IPS-15b (cell line): ENCODE data around the gene ELOB.

ENCODE experiments used
- H3K27me3 ChIP-seq: one replicate; pipeline ENCODE4 v1.6.1; 2013; ENCODE audit warnings: low read length; ENCODE audit not compliant: control insufficient read depth, insufficient read depth
- H3K36me3 ChIP-seq: one replicate; pipeline ENCODE4 v1.6.1; 2013; ENCODE audit warnings: low read length; ENCODE audit not compliant: control insufficient read depth, insufficient read depth
- H3K4me1 ChIP-seq: one replicate; pipeline ENCODE4 v1.6.1; 2013; ENCODE audit warnings: mild to moderate bottlenecking, low read length; ENCODE audit not compliant: control insufficient read depth, insufficient read depth
- H3K4me3 ChIP-seq: one replicate; pipeline ENCODE4 v1.5.1; 2013; ENCODE audit warnings: low read depth, low read length
- H3K9ac ChIP-seq: one replicate; pipeline ENCODE4 v1.6.1; 2013; ENCODE audit warnings: low read depth, mild to moderate bottlenecking, low read length
- H3K9me3 ChIP-seq: one replicate; pipeline ENCODE4 v1.6.1; 2013; ENCODE audit warnings: mild to moderate bottlenecking, low read length; ENCODE audit not compliant: control insufficient read depth, insufficient read depth

Gene ELOB

GRCh38 chr16:2777231-2777902 lies at the start of gene ELOB:
Gene ELOB (minus strand): TSS chr16:2777280. CDS start chr16:2777239, 41 bp downstream.
- no peaks in the 10 kb centered on the region for H3K27me3 ChIP-seq
- H3K4me1 ChIP-seq: peaks cover 7% of the 10 kb centered on the region
- H3K9me3 ChIP-seq: no peaks in the 10 kb centered on the region
- H3K4me3 ChIP-seq: peak within 1 kb of the TSS; percentile 95
- H3K36me3 ChIP-seq: peaks cover 26% of the 10 kb centered on the region
- H3K9ac ChIP-seq: peak within 1 kb of the TSS; percentile 100

GRCh38 chr16:2825906-2826305 lies 48.8 kb upstream of the ELOB start:
- H3K9me3 ChIP-seq: no peaks in the 10 kb centered on the region
- no peaks in the 10 kb centered on the region for H3K36me3 ChIP-seq
- H3K9ac ChIP-seq: no peak overlapping the region
- H3K4me1 ChIP-seq: no peaks in the 10 kb centered on the region
- H3K4me3 ChIP-seq: no peak overlapping the region
- no peaks in the 10 kb centered on the region for H3K27me3 ChIP-seq

GRCh38 chr16:2825049-2825742 lies 48.1 kb upstream of the ELOB start:
- Histone ChIP-seq H3K9me3 (no peaks in the 10 kb centered on the region), H3K4me3 (no peak overlapping the region), H3K4me1 (no peaks in the 10 kb centered on the region), H3K36me3 (no peaks in the 10 kb centered on the region), H3K27me3 (no peaks in the 10 kb centered on the region), H3K9ac (no peak overlapping the region)

GRCh38 chr16:2824626-2825025 lies 47.5 kb upstream of the ELOB start:
- no peaks in the 10 kb centered on the region for H3K36me3 ChIP-seq

GRCh38 chr16:2822496-2822895 lies 45.4 kb upstream of the ELOB start:
- no peaks in the 10 kb centered on the region for H3K27me3 ChIP-seq
- H3K9me3 ChIP-seq: no peaks in the 10 kb centered on the region
- H3K9ac ChIP-seq: no peak overlapping the region
- H3K4me1 ChIP-seq: no peaks in the 10 kb centered on the region
- no peaks in the 10 kb centered on the region for H3K36me3 ChIP-seq
- no peak overlapping the region for H3K4me3 ChIP-seq

More at GRCh38 chr16:2824626-2825025, 47.5 kb upstream of the ELOB start:
- no peak overlapping the region for H3K4me3 ChIP-seq
- H3K27me3 ChIP-seq: no peaks in the 10 kb centered on the region
- no peak overlapping the region for H3K9ac ChIP-seq
- no peaks in the 10 kb centered on the region for H3K4me1 ChIP-seq
- no peaks in the 10 kb centered on the region for H3K9me3 ChIP-seq

- Histone ChIP-seq H3K9ac (no peak overlapping the region), H3K4me3 (no peak overlapping the region), H3K9me3 (no peaks in the 10 kb centered on the region), H3K36me3 (no peaks in the 10 kb centered on the region), H3K4me1 (no peaks in the 10 kb centered on the region), H3K27me3 (no peaks in the 10 kb centered on the region)
Measured at GRCh38 chr16:2822158-2822495, 45.0 kb upstream of the ELOB start.

GRCh38 chr16:2821487-2822157 lies 44.5 kb upstream of the ELOB start:
- H3K9me3 ChIP-seq: no peaks in the 10 kb centered on the region
- H3K4me1 ChIP-seq: no peaks in the 10 kb centered on the region
- no peak overlapping the region for H3K4me3 ChIP-seq
- H3K36me3 ChIP-seq: no peaks in the 10 kb centered on the region
- no peak overlapping the region for H3K9ac ChIP-seq
- H3K27me3 ChIP-seq: no peaks in the 10 kb centered on the region

GRCh38 chr16:2820836-2821486 lies 43.9 kb upstream of the ELOB start:
- no peaks in the 10 kb centered on the region for H3K27me3 ChIP-seq
- H3K4me1 ChIP-seq: no peaks in the 10 kb centered on the region

GRCh38 chr16:2819939-2820835 lies 43.1 kb upstream of the ELOB start:
- Histone ChIP-seq H3K9ac (no peak overlapping the region), H3K27me3 (no peaks in the 10 kb centered on the region), H3K36me3 (no peaks in the 10 kb centered on the region), H3K9me3 (no peaks in the 10 kb centered on the region), H3K4me3 (no peak overlapping the region), H3K4me1 (no peaks in the 10 kb centered on the region)

More at GRCh38 chr16:2820836-2821486, 43.9 kb upstream of the ELOB start:
- H3K36me3 ChIP-seq: no peaks in the 10 kb centered on the region
- no peak overlapping the region for H3K4me3 ChIP-seq
- H3K9me3 ChIP-seq: no peaks in the 10 kb centered on the region
- H3K9ac ChIP-seq: no peak overlapping the region

GRCh38 chr16:2819179-2819938 lies 42.3 kb upstream of the ELOB start:
- no peaks in the 10 kb centered on the region for H3K36me3 ChIP-seq
- H3K4me1 ChIP-seq: no peaks in the 10 kb centered on the region
- H3K27me3 ChIP-seq: no peaks in the 10 kb centered on the region
- no peaks in the 10 kb centered on the region for H3K9me3 ChIP-seq
- no peak overlapping the region for H3K9ac ChIP-seq
- H3K4me3 ChIP-seq: no peak overlapping the region
